HCT116 (cell line): ENCODE data around the gene SH3TC2. TPM values are rescaled to one million over a fixed set of nuclear protein-coding genes. Genes with fewer than 3 reads are reported as not detected.

Source experiments
- ATAC-seq: fragments of 200-7000 bp; cut with Tn5 transposase; 2 replicates; pipeline ENCODE4 v1.9.1; 2020; ENCODE audit warnings: mild to moderate bottlenecking, moderate library complexity
- BruUV-seq: library from RNA; stranded (reverse); fragments of 400-500 nt; replicated peaks from 2 replicates; lab custom pipeline; 2021; lab: Mats Ljungman, UMichigan
- CTCF ChIA-PET: fragments of 300-600 bp; sonication (Branson Sonifier 250); formaldehyde crosslinking; loops from one replicate; lab custom pipeline; 2021; ENCODE audit warnings: antibody characterized with exemption; lab: Charles Lee
- POLR2A ChIA-PET: fragments of 300-600, 350-600 bp; sonication (Branson Sonifier 250); formaldehyde crosslinking; loops from one replicate; lab custom pipeline; 2021; ENCODE audit warnings: antibody characterized with exemption; lab: Charles Lee
- RAD21 ChIA-PET, 2 experiments: fragments of 300-600 bp; sonication (Branson Sonifier 250); formaldehyde crosslinking; loops; one replicate each; lab custom pipeline; 2023; ENCODE audit warnings: low total read pairs in 2 of 2; ENCODE audit not compliant: uncharacterized antibody in 2 of 2, unreplicated experiment in 2 of 2, low non-redundant PET in 1 of 2; lab: Charles Lee
- DNase-seq: peaks from one replicate; pipeline ENCODE4 v3.0.0-alpha.2; 2010; ENCODE audit warnings: low read depth, low spot score
- H2AFZ ChIP-seq: fragments of 200-600 bp; shearing (Covaris generic), sonication (generic); 2 replicates; pipeline ENCODE4 v1.6.1; 2017; ENCODE audit warnings: low read depth, mixed run types, mixed read lengths, antibody characterized with exemption, low read length; ENCODE audit not compliant: poor library complexity, severe bottlenecking
- H3K27ac ChIP-seq: 2 replicates; pipeline ENCODE4 v1.5.1; 2012; ENCODE audit warnings: low read depth, low read length
- H3K27me3 ChIP-seq: fragments of 200-600 bp; sonication (generic); 2 replicates; pipeline ENCODE4 v1.6.1; 2016; ENCODE audit warnings: mixed run types, low read length, mixed read lengths; ENCODE audit not compliant: insufficient read depth
- H3K36me3 ChIP-seq, 2 experiments: fragments of 200-500 bp in 1 of 2; fragments of 200-600 bp in 1 of 2; sonication (Bioruptor generic) in 1 of 2; sonication (generic) in 1 of 2; 2 replicates each; pipeline versions ENCODE4 v1.5.1 to v1.6.1; 2014 to 2016; ENCODE audit warnings: low read length in 2 of 2, inconsistent platforms in 1 of 2, mixed read lengths in 1 of 2, mixed run types in 1 of 2; ENCODE audit not compliant: insufficient read depth in 2 of 2, control insufficient read depth in 1 of 2
- H3K4me1 ChIP-seq, 2 experiments: fragments of 200-600 bp in 1 of 2; sonication (generic) in 1 of 2; 2 replicates each; pipeline versions ENCODE4 v1.5.1 to v1.6.1; 2012 to 2017; ENCODE audit warnings: low read length in 2 of 2, inconsistent platforms in 1 of 2, mild to moderate bottlenecking in 1 of 2, mixed read lengths in 1 of 2, mixed run types in 1 of 2, moderate library complexity in 1 of 2; ENCODE audit not compliant: insufficient read depth in 2 of 2, control insufficient read depth in 1 of 2
- H3K4me2 ChIP-seq: fragments of 200-600 bp; sonication (generic); 2 replicates; pipeline ENCODE4 v1.6.1; 2017; ENCODE audit warnings: mixed run types, low read length, mixed read lengths
- H3K4me3 ChIP-seq, 2 experiments: fragments of 200-600 bp in 1 of 2; sonication (generic) in 1 of 2; replicated peaks in 1 of 2; 2 replicates each; pipeline ENCODE4 v1.5.1; 2011 to 2016; ENCODE audit warnings: low read length in 2 of 2, control low read depth in 1 of 2, low read depth in 1 of 2, mild to moderate bottlenecking in 1 of 2, mixed read lengths in 1 of 2, mixed run types in 1 of 2
- H3K79me2 ChIP-seq: fragments of 200-600 bp; sonication (generic); 2 replicates; pipeline ENCODE4 v1.6.1; 2017; ENCODE audit warnings: mild to moderate bottlenecking, mixed run types, low read length, moderate library complexity, mixed read lengths; ENCODE audit not compliant: insufficient read depth
- H3K9ac ChIP-seq: fragments of 200-600 bp; sonication (generic); 2 replicates; pipeline ENCODE4 v1.6.1; 2016; ENCODE audit warnings: low read length, mixed read lengths
- H3K9me2 ChIP-seq: fragments of 200-600 bp; sonication (generic), shearing (Covaris generic); 2 replicates; pipeline ENCODE4 v1.6.1; 2017; ENCODE audit warnings: mixed run types, mild to moderate bottlenecking, moderate library complexity; ENCODE audit not compliant: insufficient read depth
- H3K9me3 ChIP-seq, 2 experiments: fragments of 200-500 bp in 1 of 2; fragments of 200-600 bp in 1 of 2; sonication (Bioruptor generic) in 1 of 2; sonication (generic) in 1 of 2; 2 replicates each; pipeline ENCODE4 v1.6.1; 2014 to 2017; ENCODE audit warnings: low read length in 2 of 2, mixed read lengths in 2 of 2, inconsistent platforms in 1 of 2, low read depth in 1 of 2, mild to moderate bottlenecking in 1 of 2, mixed run types in 1 of 2, moderate library complexity in 1 of 2; ENCODE audit not compliant: control insufficient read depth in 1 of 2, insufficient read depth in 1 of 2
- H4K20me1 ChIP-seq: fragments of 200-600 bp; sonication (generic), shearing (Covaris generic); 2 replicates; pipeline ENCODE4 v1.6.1; 2017; ENCODE audit warnings: mixed run types, mild to moderate bottlenecking, moderate library complexity; ENCODE audit not compliant: insufficient read depth
- ATF3 ChIP-seq: IDR thresholded peaks from 2 replicates; pipeline ENCODE4 v1.6.1; 2012
- CEBPB ChIP-seq: IDR thresholded peaks from 2 replicates; pipeline ENCODE4 v1.6.1; 2012; ENCODE audit warnings: low read depth
- CTCF ChIP-seq, 3 experiments: fragments of 200-600 bp in 1 of 3; sonication (generic) in 1 of 3; IDR thresholded peaks in 2 of 3; conservative IDR thresholded peaks in 1 of 3; 2 replicates each; pipeline ENCODE4 v1.5.1; 2012 to 2017; ENCODE audit warnings: low read depth in 2 of 3, low read length in 2 of 3, antibody characterized with exemption in 1 of 3, borderline replicate concordance in 1 of 3, control low read depth in 1 of 3, mild to moderate bottlenecking in 1 of 3, mixed read lengths in 1 of 3, mixed run types in 1 of 3, moderate library complexity in 1 of 3; ENCODE audit not compliant: insufficient read depth in 1 of 3
- EGR1 ChIP-seq: IDR thresholded peaks from 2 replicates; pipeline ENCODE4 v1.6.1; 2012; ENCODE audit warnings: low read depth
- ELF1 ChIP-seq: IDR thresholded peaks from 2 replicates; pipeline ENCODE4 v1.6.1; 2012; ENCODE audit warnings: low read depth, borderline replicate concordance
- EZH2 ChIP-seq: fragments of 200-600 bp; sonication (generic); IDR thresholded peaks from 2 replicates; pipeline ENCODE4 v1.6.1; 2017; ENCODE audit warnings: antibody characterized with exemption, mixed run types
- FOSL1 ChIP-seq: IDR thresholded peaks from 2 replicates; pipeline ENCODE4 v1.6.1; 2012; ENCODE audit warnings: low read depth
- JUND ChIP-seq: IDR thresholded peaks from 2 replicates; pipeline ENCODE4 v1.6.1; 2012
- POLR2A ChIP-seq: IDR thresholded peaks from 2 replicates; pipeline ENCODE4 v1.7.0; 2011; ENCODE audit warnings: borderline replicate concordance; ENCODE audit not compliant: insufficient read depth, insufficient read length; ENCODE audit errors: extremely low read depth
- RAD21 ChIP-seq: IDR thresholded peaks from 2 replicates; pipeline ENCODE4 v1.6.1; 2012; ENCODE audit warnings: low read depth, mild to moderate bottlenecking
- REST ChIP-seq: IDR thresholded peaks from 2 replicates; pipeline ENCODE4 v1.6.1; 2012; ENCODE audit warnings: low read depth
- SIN3A ChIP-seq: IDR thresholded peaks from 2 replicates; pipeline ENCODE4 v1.6.1; 2012; ENCODE audit warnings: low read depth
- SP1 ChIP-seq: IDR thresholded peaks from 2 replicates; pipeline ENCODE4 v1.6.1; 2012; ENCODE audit warnings: low read depth
- SRF ChIP-seq: IDR thresholded peaks from 2 replicates; pipeline ENCODE4 v1.6.1; 2012; ENCODE audit warnings: low read depth
- TCF7L2 ChIP-seq: IDR thresholded peaks from 2 replicates; pipeline ENCODE4 v1.7.0; 2011; ENCODE audit warnings: borderline replicate concordance, inconsistent platforms; ENCODE audit not compliant: insufficient read depth, insufficient read length; ENCODE audit errors: extremely low read depth
- ZNF274 ChIP-seq: fragments of 200-500 bp; sonication (Bioruptor generic); IDR thresholded peaks from 2 replicates; pipeline ENCODE4 v1.6.1; 2014; ENCODE audit warnings: mild to moderate bottlenecking, low read depth, low read length, inconsistent platforms
- intact Hi-C: fragments of 100-400 bp; cut with micrococcal nuclease; formaldehyde crosslinking; loops from 2 replicates; pipeline ENCODE4 v1.10.0; 2022
- total RNA-seq: library from RNA; stranded (reverse); gene quantifications from one replicate; pipeline ENCODE4 v1.2.1, GENCODE V29; 2021; ENCODE audit not compliant: unreplicated experiment

SH3TC2 gene
- total RNA-seq, 1 experiment from 2014 or later: 12.8 TPM

- no peak for TF ChIP-seq CTCF (IDR thresholded peaks at IDR 0.05 in 2 of 3, conservative IDR thresholded peaks at IDR 0.05 in 1 of 3; ENCODE audit: borderline replicate concordance in 1 of 3, insufficient read depth in 1 of 3, low read depth in 2 of 3, low read length in 2 of 3)
- no peak for TF ChIP-seq EGR1
- TF ChIP-seq EZH2: no peak
- TF ChIP-seq TCF7L2: no peak
- TF ChIP-seq SIN3A: no peak
- TF ChIP-seq SRF: no peak
- TF ChIP-seq RAD21: no peak
- no peak for TF ChIP-seq ZNF274
- no peak for TF ChIP-seq CEBPB
- no peak for TF ChIP-seq SP1
- no peak for TF ChIP-seq JUND
- no peak for TF ChIP-seq ATF3
- TF ChIP-seq ELF1: no peak
- TF ChIP-seq POLR2A: no peak
Measured at GRCh38 chr5:149039506-149039905, 23.4 kb downstream of the SH3TC2 start (continued).

GRCh38 chr5:149038336-149039080 is 24.4 kb downstream of the SH3TC2 start:
- peaks cover 0 to 14% of the 10 kb centered on the region in 2 experiments; a peak in 1 of 4 replicates for H3K4me1 ChIP-seq
- H3K79me2 ChIP-seq: no peaks in the 10 kb centered on the region
- H3K27me3 ChIP-seq: no peaks in the 10 kb centered on the region
- ChIA-PET POLR2A (no interaction called here), CTCF (interaction anchor here (1.0 to 4.0 kb wide), 5 partner anchors 76 to 308 kb away, joined by 3 to 56 read pairs (median 7); no protein-coding TSS in a partner anchor), RAD21 (interaction anchor here (1.1 to 1.4 kb wide), 3 partner anchors 76 to 306 kb away, joined by 3 to 4 read pairs (median 3); no protein-coding TSS in a partner anchor)
- ATAC-seq (no peak), DNase-seq (no peak)
- no peaks in the 10 kb centered on the region for H3K9me2 ChIP-seq
- no peak overlapping the region for H3K9ac ChIP-seq
- H4K20me1 ChIP-seq: no peaks in the 10 kb centered on the region
- H2AFZ ChIP-seq: no peak overlapping the region
- no peak overlapping the region for H3K27ac ChIP-seq
- no peak overlapping the region for H3K4me2 ChIP-seq
- intact Hi-C loops: loop anchor here (10.0 kb wide), 2 partner anchors 214 to 594 kb away; partner anchors contain the start of gene ADRB2
- H3K9me3 ChIP-seq: no peaks in the 10 kb centered on the region
- no TSS peak for BruUV-seq
- H3K36me3 ChIP-seq: no peaks in the 10 kb centered on the region
- H3K4me3 ChIP-seq: no peak overlapping the region
- TF ChIP-seq REST (no peak), JUND (no peak), FOSL1 (no peak), EGR1 (no peak), CTCF (IDR thresholded peaks at IDR 0.05 in 2 of 3, conservative IDR thresholded peaks at IDR 0.05 in 1 of 3; ENCODE audit: borderline replicate concordance in 1 of 3, insufficient read depth in 1 of 3, low read depth in 2 of 3, low read length in 2 of 3) (no peak), CEBPB (no peak), SRF (no peak), RAD21 (no peak), ATF3 (no peak)
